Left lung (tissue), 10 donors: Measurements from ENCODE around the gene CHST8. TPM values are rescaled to one million over a fixed set of nuclear protein-coding genes. Genes with fewer than 3 reads are reported as not detected.

ENCODE experiments used
- ATAC-seq: fragments of 200-7000 bp; cut with Tn5 transposase; one replicate; pipeline ENCODE4 v1.9.1; 2020; ENCODE audit warnings: moderate library complexity
- DNase-seq, 4 donors: peaks; one replicate each; pipeline ENCODE4 v3.0.0-alpha.2; 2013 to 2020
- H3K27ac ChIP-seq, 2 donors: fragments of 200-600 bp; sonication (generic) in 1 of 2; one replicate each; pipeline versions ENCODE4 v1.5.0 to v1.8.0; 2020 to 2021
- H3K27me3 ChIP-seq, 2 donors: fragments of 200-600 bp; sonication (generic) in 1 of 2; one replicate each; pipeline versions ENCODE4 v1.5.0 to v1.8.0; 2020 to 2021
- H3K36me3 ChIP-seq, 2 donors: fragments of 200-600 bp; sonication (generic) in 1 of 2; one replicate each; pipeline versions ENCODE4 v1.5.0 to v1.8.0; 2020 to 2021
- H3K4me1 ChIP-seq, 2 donors: fragments of 200-600 bp; one replicate each; pipeline ENCODE4 v1.8.0; 2021
- H3K4me3 ChIP-seq, 2 donors: fragments of 200-600 bp; sonication (generic) in 1 of 2; one replicate each; pipeline versions ENCODE4 v1.5.0 to v1.8.0; 2020 to 2021; ENCODE audit warnings: mild to moderate bottlenecking in 1 of 2
- H3K9me3 ChIP-seq, 2 donors: fragments of 200-600 bp; sonication (generic) in 1 of 2; one replicate each; pipeline versions ENCODE4 v1.5.0 to v1.8.0; 2020 to 2021
- CTCF ChIP-seq, 2 donors: fragments of 200-600 bp; sonication (generic) in 1 of 2; IDR thresholded peaks; one replicate each; pipeline versions ENCODE4 v1.5.0 to v1.8.0; 2021; ENCODE audit warnings: antibody characterized with exemption in 2 of 2
- intact Hi-C, 2 donors: fragments of 100-400 bp; cut with DNase I; formaldehyde crosslinking; loops; one replicate each; pipeline versions ENCODE4 v1.11.2 to v1.14.2; 2022
- polyA plus RNA-seq, 6 donors: library from polyadenylated mRNA; unstranded; fragments of 120-200 nt; gene quantifications; one replicate each; pipeline ENCODE4 v1.2.1, GENCODE V29; 2013; ENCODE audit not compliant: insufficient read length in 6 of 6
- total RNA-seq, 2 donors: library from RNA; stranded (reverse); fragmentation: NEBNext Ultra II Directional; extraction: Animal tissue kit (Norgen Biotek cat#: 25700); gene quantifications; one replicate each; pipeline ENCODE4 v1.2.1, GENCODE V29; 2021
- donor health status: DM: no; HTN: yes; CAD: no.
- donor health status: DM: no; HTN: no; CAD: no.

Gene CHST8
- total and polyA plus RNA-seq, 8 donors, result 0.24 to 0.47 TPM; not detected in 6

- Histone ChIP-seq H3K4me3 (peak overlapping the region; percentile 21 to 38), H3K4me1 (peaks cover 4 to 19% of the 10 kb centered on the region in 2 donors), H3K36me3 (no peaks in the 10 kb centered on the region), H3K27me3 (peaks cover 39 to 97% of the 10 kb centered on the region in 2 donors), H3K27ac (no peak overlapping the region), H3K9me3 (no peaks in the 10 kb centered on the region)
- DNase-seq (no peak), ATAC-seq (peak; percentile 57)
- no peak for TF ChIP-seq CTCF (IDR thresholded peaks at IDR 0.05)
- intact Hi-C loops, result no loop called here
Measured at GRCh38 chr19:33622505-33622808, 704 bp downstream of the CHST8 start.

GRCh38 chr19:33622809-33623511 lies 1.2 kb downstream of the CHST8 start:
- Histone ChIP-seq H3K4me3 (peak overlapping the region in 1 of 2 donors; percentile 38), H3K36me3 (no peaks in the 10 kb centered on the region), H3K27ac (no peak overlapping the region), H3K27me3 (peaks cover 39 to 97% of the 10 kb centered on the region in 2 donors), H3K9me3 (no peaks in the 10 kb centered on the region), H3K4me1 (peaks cover 4 to 19% of the 10 kb centered on the region in 2 donors)
- DNase-seq (no peak), ATAC-seq (no peak)
- intact Hi-C loops, result no loop called here
- no peak for TF ChIP-seq CTCF (IDR thresholded peaks at IDR 0.05)

- Histone ChIP-seq H3K27ac (no peak overlapping the region), H3K4me3 (no peak overlapping the region), H3K4me1 (peaks cover 4 to 19% of the 10 kb centered on the region in 2 donors), H3K9me3 (no peaks in the 10 kb centered on the region), H3K27me3 (peaks cover 39 to 98% of the 10 kb centered on the region in 2 donors), H3K36me3 (no peaks in the 10 kb centered on the region)
- TF ChIP-seq CTCF (IDR thresholded peaks at IDR 0.05), result no peak
- DNase-seq, result no peak
- intact Hi-C loops, result no loop called here
- ATAC-seq, result no peak
Measured at GRCh38 chr19:33624586-33624985, 2.8 kb downstream of the CHST8 start.

GRCh38 chr19:33627526-33627925 lies 5.8 kb downstream of the CHST8 start:
- ATAC-seq, result no peak
- Histone ChIP-seq H3K4me1 (peaks cover 2 to 7% of the 10 kb centered on the region in 2 donors), H3K27me3 (peaks cover 22 to 91% of the 10 kb centered on the region in 2 donors), H3K4me3 (no peak overlapping the region), H3K9me3 (no peaks in the 10 kb centered on the region), H3K27ac (no peak overlapping the region), H3K36me3 (no peaks in the 10 kb centered on the region)
- DNase-seq, result no peak
- TF ChIP-seq CTCF (IDR thresholded peaks at IDR 0.05), result no peak
- intact Hi-C loops, result no loop called here

- TF ChIP-seq CTCF (IDR thresholded peaks at IDR 0.05), result no peak
- no peaks in the 10 kb centered on the region for H3K36me3 ChIP-seq
- intact Hi-C loops, result no loop called here
- H3K4me1 ChIP-seq, result peaks cover 0 to 2% of the 10 kb centered on the region in 2 donors
- H3K27me3 ChIP-seq, result peaks cover 15 to 85% of the 10 kb centered on the region in 2 donors
- no peaks in the 10 kb centered on the region for H3K9me3 ChIP-seq
- DNase-seq, result no peak
- no peak overlapping the region for H3K4me3 ChIP-seq
- ATAC-seq, result no peak
- no peak overlapping the region for H3K27ac ChIP-seq
Measured at GRCh38 chr19:33627962-33628839, 6.4 kb downstream of the CHST8 start.
